Psoas muscle (tissue), 8 donors: Measurements from ENCODE around the gene NEURL3. TPM values are rescaled to one million over a fixed set of nuclear protein-coding genes. Genes with fewer than 3 reads are reported as not detected.

Source experiments
- ATAC-seq, 4 donors: fragments of 200-7000 bp; cut with Tn5 transposase; one replicate each; pipeline ENCODE4 v1.9.1; 2020; ENCODE audit warnings: moderate library complexity in 3 of 4, mild to moderate bottlenecking in 2 of 4
- DNase-seq, 2 donors: peaks; one replicate each; pipeline ENCODE4 v3.0.0-alpha.2; 2020
- H3K27ac ChIP-seq: fragments of 200-600 bp; one replicate; pipeline ENCODE4 v1.8.0; 2022
- H3K27me3 ChIP-seq, 3 donors: fragments of 200-600 bp in 1 of 3; one replicate each; pipeline versions ENCODE4 v1.6.1 to v1.8.0; 2013 to 2022; ENCODE audit warnings: low read length in 2 of 3, mild to moderate bottlenecking in 2 of 3, moderate library complexity in 1 of 3; ENCODE audit not compliant: insufficient read depth in 3 of 3
- H3K36me3 ChIP-seq, 2 donors: fragments of 200-600 bp in 1 of 2; one replicate each; pipeline versions ENCODE4 v1.6.1 to v1.8.0; 2013 to 2022; ENCODE audit warnings: low read depth in 1 of 2, mild to moderate bottlenecking in 1 of 2, moderate library complexity in 1 of 2; ENCODE audit not compliant: insufficient read depth in 1 of 2
- H3K4me1 ChIP-seq: fragments of 200-600 bp; one replicate; pipeline ENCODE4 v1.8.0; 2022
- H3K4me3 ChIP-seq: fragments of 200-600 bp; one replicate; pipeline ENCODE4 v1.8.0; 2022; ENCODE audit warnings: mild to moderate bottlenecking
- H3K9me3 ChIP-seq: fragments of 200-600 bp; one replicate; pipeline ENCODE4 v1.8.0; 2022
- CTCF ChIP-seq: fragments of 200-600 bp; IDR thresholded peaks from one replicate; pipeline ENCODE4 v1.8.0; 2022; ENCODE audit warnings: antibody characterized with exemption
- WGBS, 3 donors: extraction: QIAGEN DNeasy Blood & Tissue Kit; methylation state at CpG; one replicate each; pipeline versions ENCODE4 v1.1.6 to v1.1.7; 2013; 5-methylcytosine and 5-hydroxymethylcytosine counted together
- intact Hi-C, 2 donors: fragments of 100-400 bp; cut with DNase I; formaldehyde crosslinking; loops; one replicate each; pipeline versions ENCODE4 v1.11.0 to v1.14.2; 2022
- polyA plus RNA-seq, 3 donors: library from polyadenylated mRNA; stranded (reverse); fragments of 200-250 nt; gene quantifications; one replicate each; pipeline ENCODE4 v1.2.3, GENCODE V29; 2013
- total RNA-seq, 4 donors: library from RNA; stranded (reverse); fragmentation: NEBNext Ultra II Directional in 2 of 4; extraction: Animal tissue kit (Norgen Biotek cat#: 25700) in 2 of 4; gene quantifications; one replicate each; pipeline versions ENCODE4 v1.2.1 to v1.2.4, GENCODE V29; 2021 to 2023
- donor health status: healthy with polysubstance abuse.
- donor health status: DM: no; HTN: no; CAD: no; lungs with moderate emphysema.
- donor health status: Bipolar disorder and iron deficiency.
- donor health status: healthy.
- donor health status: DM: yes; HTN: yes; CAD: no.
- donor health status: DM: no; HTN: no; CAD: no.
- donor health status: DM: no; HTN: no; CAD: no.
- donor health status: DM: yes; HTN: yes; CAD: no.

The NEURL3 gene
- total and polyA plus RNA-seq, 7 donors, result 0.09 to 0.59 (median 0.09) TPM; not detected in 4

- no peak for TF ChIP-seq CTCF
- intact Hi-C loops, result loop anchor here in 1 of 2 donors (10.0 kb wide), 1 partner anchor 196 kb away; no protein-coding TSS in a partner anchor
Measured at GRCh38 chr2:96510931-96511595, 5.9 kb upstream of the NEURL3 start.

GRCh38 chr2:96509847-96510230 is 4.7 kb upstream of the NEURL3 start:
- Histone ChIP-seq H3K4me3 (peak overlapping the region; percentile 23), H3K9me3 (no peaks in the 10 kb centered on the region), H3K27ac (peak overlapping the region; percentile 64), H3K4me1 (peaks cover 39% of the 10 kb centered on the region), H3K27me3 (no peaks in the 10 kb centered on the region), H3K36me3 (no peaks in the 10 kb centered on the region)
- intact Hi-C loops, result loop anchor here (1.0 to 10.0 kb wide), 8 partner anchors 40 to 515 kb away; partner anchors contain the start of genes ANKRD36C (in 1 of the 2), ASTL (in 1 of the 2) and SNRNP200 (in 1 of the 2)
- no peak for ATAC-seq
- 35 to 49% (median 39%) methylated on average over 11 of the region's 11 CpGs for WGBS, 3 donors
- DNase-seq, result no peak
- no peak for TF ChIP-seq CTCF

More at GRCh38 chr2:96510931-96511595, 5.9 kb upstream of the NEURL3 start:
- H3K27me3 ChIP-seq, result no peaks in the 10 kb centered on the region
- H3K27ac ChIP-seq, result no peak overlapping the region
- 67 to 75% (median 71%) methylated on average over 6 of the region's 6 CpGs for WGBS, 3 donors
- H3K4me3 ChIP-seq, result no peak overlapping the region
- no peaks in the 10 kb centered on the region for H3K9me3 ChIP-seq
- ATAC-seq (no peak), DNase-seq (no peak)
- peaks cover 28% of the 10 kb centered on the region for H3K4me1 ChIP-seq
- H3K36me3 ChIP-seq, result no peaks in the 10 kb centered on the region

DNA sequence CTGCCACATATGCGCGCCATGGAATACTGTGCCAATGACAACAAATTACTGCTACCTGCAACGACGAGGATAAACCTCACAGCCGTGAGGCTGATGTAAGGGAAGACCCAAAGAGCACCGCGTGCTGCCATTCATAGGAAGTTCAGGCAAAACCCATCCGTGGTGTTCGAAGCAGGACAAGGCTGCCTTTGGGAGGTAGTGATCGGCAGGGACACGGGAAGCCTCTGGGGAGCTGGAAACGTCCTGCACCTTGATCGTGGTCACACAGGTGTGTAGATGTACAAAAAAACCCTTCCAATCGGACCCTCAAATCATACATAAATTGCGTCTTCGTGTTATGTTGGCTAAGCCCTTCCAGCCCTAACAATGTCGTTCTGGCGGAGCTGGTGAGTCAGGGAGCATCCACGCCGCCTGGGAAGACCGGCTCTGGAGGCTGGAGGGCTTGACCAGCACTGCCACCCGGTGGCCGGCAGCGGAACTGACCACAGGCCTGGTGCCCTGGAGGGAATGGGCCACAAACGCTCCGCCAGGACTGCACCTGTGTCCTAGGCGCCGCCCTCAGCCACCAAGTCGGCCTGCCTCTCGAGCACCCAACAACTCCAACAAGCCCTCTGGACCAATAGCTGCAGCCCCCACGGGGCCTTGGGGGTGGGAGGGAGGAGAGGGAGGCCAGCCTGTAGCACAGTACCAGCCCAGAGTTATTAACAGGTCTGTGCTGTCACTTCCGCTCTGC is 4.1 kb upstream of the NEURL3 start:
- Histone ChIP-seq H3K36me3 (no peaks in the 10 kb centered on the region), H3K4me1 (peaks cover 39% of the 10 kb centered on the region), H3K27me3 (no peaks in the 10 kb centered on the region), H3K27ac (peak overlapping the region; percentile 64), H3K9me3 (no peaks in the 10 kb centered on the region), H3K4me3 (peak overlapping the region; percentile 23)
- peak; percentile 87 to 94 for DNase-seq
- peak; percentile 91 to 97 (median 94) for ATAC-seq
- 21 to 27% (median 23%) methylated on average over 31 to 32 of the region's 32 CpGs for WGBS, 3 donors
- intact Hi-C loops, result loop anchor here (1.0 to 10.0 kb wide), 7 partner anchors 39 to 514 kb away; partner anchors contain the start of genes ANKRD36C (in 1 of the 2), ASTL (in 1 of the 2) and SNRNP200 (in 1 of the 2)
- peak; percentile 99 for TF ChIP-seq CTCF

GRCh38 chr2:96508521-96509113 is 3.5 kb upstream of the NEURL3 start:
- H3K4me3 ChIP-seq, result no peak overlapping the region
- TF ChIP-seq CTCF, result no peak
- WGBS, 3 donors, result 57 to 70% (median 68%) methylated on average over 26 of the region's 26 CpGs

More at GRCh38 chr2:96508521-96509113, 3.5 kb upstream of the NEURL3 start:
- intact Hi-C loops, result loop anchor here (1.0 to 10.0 kb wide), 7 partner anchors 38 to 514 kb away; partner anchors contain the start of genes ANKRD36C (in 1 of the 2), ASTL (in 1 of the 2) and SNRNP200 (in 1 of the 2)
- H3K27me3 ChIP-seq, result no peaks in the 10 kb centered on the region
- ATAC-seq, result no peak
- DNase-seq, result peak in 1 of 2 donors; percentile 53
- H3K4me1 ChIP-seq, result peaks cover 39% of the 10 kb centered on the region
- H3K9me3 ChIP-seq, result no peaks in the 10 kb centered on the region
- no peak overlapping the region for H3K27ac ChIP-seq
- no peaks in the 10 kb centered on the region for H3K36me3 ChIP-seq
